Cardiac fibroblast (primary cell): Measurements from ENCODE around the gene LHFPL2.

Experiments
- DNase-seq, 2 donors: peaks; one replicate each; pipeline versions ENCODE4 v3.0.0 to v3.0.0-alpha.2; 2010; ENCODE audit warnings: low read depth in 2 of 2
- H3K4me3 ChIP-seq, 2 donors: replicated peaks in 1 of 2; 1 replicate in 1 of 2; 2 replicates in 1 of 2; pipeline ENCODE4 v1.5.1; 2011; ENCODE audit warnings: low read depth in 2 of 2, low read length in 2 of 2, mild to moderate bottlenecking in 2 of 2, moderate library complexity in 1 of 2
- TF ChIP-seq, protein P1 (sequence below): IDR thresholded peaks from one replicate; pipeline ENCODE4 v1.5.1; 2011; ENCODE audit warnings: low read depth, mild to moderate bottlenecking, low read length, inconsistent platforms

The LHFPL2 gene

GRCh38 chr5:78487846-78488245 is 160.7 kb downstream of the LHFPL2 start:
- no peak overlapping the region for H3K4me3 ChIP-seq
- TF ChIP-seq, protein P1, sequence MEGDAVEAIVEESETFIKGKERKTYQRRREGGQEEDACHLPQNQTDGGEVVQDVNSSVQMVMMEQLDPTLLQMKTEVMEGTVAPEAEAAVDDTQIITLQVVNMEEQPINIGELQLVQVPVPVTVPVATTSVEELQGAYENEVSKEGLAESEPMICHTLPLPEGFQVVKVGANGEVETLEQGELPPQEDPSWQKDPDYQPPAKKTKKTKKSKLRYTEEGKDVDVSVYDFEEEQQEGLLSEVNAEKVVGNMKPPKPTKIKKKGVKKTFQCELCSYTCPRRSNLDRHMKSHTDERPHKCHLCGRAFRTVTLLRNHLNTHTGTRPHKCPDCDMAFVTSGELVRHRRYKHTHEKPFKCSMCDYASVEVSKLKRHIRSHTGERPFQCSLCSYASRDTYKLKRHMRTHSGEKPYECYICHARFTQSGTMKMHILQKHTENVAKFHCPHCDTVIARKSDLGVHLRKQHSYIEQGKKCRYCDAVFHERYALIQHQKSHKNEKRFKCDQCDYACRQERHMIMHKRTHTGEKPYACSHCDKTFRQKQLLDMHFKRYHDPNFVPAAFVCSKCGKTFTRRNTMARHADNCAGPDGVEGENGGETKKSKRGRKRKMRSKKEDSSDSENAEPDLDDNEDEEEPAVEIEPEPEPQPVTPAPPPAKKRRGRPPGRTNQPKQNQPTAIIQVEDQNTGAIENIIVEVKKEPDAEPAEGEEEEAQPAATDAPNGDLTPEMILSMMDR = no peak
- DNase-seq = no peak

- H3K4me3 ChIP-seq = no peak overlapping the region
- DNase-seq = no peak
- TF ChIP-seq, protein P1 = no peak
Measured at GRCh38 chr5:78486218-78486617, 162.4 kb downstream of the LHFPL2 start.

DNA sequence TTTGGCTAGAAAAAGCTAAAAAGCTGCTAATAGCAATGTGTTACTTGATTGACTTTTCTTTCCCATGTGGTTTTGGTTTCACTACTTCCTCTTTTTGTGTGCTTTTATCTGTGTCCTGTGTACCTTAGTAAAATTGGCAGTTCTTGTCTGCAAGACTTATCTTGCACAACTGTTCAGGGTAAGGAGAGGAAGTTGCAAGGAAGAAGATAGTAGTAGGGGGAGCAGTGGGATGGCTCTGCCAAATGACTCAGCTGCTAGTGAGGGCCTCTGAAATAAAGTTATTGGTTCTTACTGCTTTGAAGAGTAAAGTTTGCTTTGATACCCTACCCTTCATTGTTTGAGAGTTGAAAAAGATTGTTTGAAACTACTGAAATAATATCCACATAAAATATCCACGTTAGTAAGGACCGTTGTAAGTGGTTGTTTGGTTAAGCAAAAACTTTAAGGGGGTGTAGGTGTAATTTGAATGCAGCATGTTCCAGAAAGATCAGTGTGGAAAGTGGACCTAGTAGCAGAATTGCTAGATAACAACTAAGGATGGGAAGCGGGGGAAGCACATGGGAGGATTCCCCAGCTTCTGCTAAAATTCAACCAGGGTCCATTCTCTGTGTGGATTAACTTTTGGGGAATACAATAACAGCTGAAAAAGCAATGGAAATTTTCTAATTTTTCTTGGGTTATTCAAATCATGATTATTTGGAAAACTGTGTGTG is 164.6 kb downstream of the LHFPL2 start:
- peak; percentile 78 to 82 for DNase-seq
- TF ChIP-seq, protein P1 = no peak
- H3K4me3 ChIP-seq = no peak overlapping the region

DNA sequence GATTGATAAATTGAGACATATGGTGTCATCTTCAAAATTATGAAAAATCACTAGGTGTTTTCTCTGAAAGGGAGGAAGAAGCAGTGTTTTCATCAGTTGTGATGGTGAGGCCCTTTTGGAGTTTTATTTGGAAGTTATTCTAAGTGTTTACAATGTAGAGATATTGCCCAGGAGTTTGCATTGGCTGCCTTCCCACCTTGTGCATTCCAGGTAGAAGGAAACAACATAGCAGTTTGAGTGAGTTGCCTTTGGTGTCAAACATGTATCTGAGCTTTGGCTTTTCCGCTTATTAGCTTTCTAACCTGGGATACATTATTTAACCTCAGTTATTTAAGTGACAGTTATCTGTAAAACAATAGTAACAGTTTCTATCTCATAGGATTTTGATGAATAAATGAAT is 165.6 kb downstream of the LHFPL2 start:
- TF ChIP-seq, protein P1 = no peak
- DNase-seq = no peak
- H3K4me3 ChIP-seq = no peak overlapping the region

DNA sequence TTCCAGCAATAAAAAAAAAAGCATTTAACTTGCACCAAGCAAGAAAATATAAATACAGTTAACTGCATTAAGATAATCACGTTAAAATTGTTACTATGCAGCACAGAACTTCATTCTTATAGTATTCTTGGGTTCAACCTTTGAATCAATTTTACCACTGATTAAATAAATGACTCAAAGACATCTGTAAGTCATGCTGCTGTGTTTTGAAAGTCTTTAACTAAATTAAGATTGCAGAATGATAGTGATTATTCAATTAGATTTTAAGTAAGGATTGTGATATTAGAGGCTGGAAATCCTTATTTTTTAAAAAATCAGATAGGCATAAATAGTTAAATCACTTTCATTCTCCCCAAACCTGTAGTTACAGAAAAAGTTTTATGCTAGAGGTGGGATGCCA is 171.8 kb downstream of the LHFPL2 start:
- TF ChIP-seq, protein P1 = no peak
- DNase-seq = no peak
- no peak overlapping the region for H3K4me3 ChIP-seq

DNA sequence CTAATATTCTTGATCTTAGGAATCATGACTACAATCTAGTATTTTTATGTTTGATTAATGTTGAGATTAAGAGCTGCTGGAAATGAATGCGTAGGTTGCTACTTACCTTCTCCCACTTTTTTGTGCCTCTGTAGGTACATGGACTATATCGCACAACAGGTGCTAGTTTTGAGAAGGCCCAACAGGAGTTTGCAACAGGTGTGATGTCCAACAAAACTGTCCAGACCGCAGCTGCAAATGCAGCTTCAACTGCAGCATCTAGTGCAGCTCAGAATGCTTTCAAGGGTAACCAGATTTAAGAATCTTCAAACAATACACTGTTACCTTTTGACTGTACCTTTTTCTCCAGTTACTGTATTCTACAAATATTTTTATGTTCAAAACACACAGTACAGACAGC is 173.2 kb downstream of the LHFPL2 start:
- no peak for DNase-seq
- no peak overlapping the region for H3K4me3 ChIP-seq
- TF ChIP-seq, protein P1 = no peak

DNA sequence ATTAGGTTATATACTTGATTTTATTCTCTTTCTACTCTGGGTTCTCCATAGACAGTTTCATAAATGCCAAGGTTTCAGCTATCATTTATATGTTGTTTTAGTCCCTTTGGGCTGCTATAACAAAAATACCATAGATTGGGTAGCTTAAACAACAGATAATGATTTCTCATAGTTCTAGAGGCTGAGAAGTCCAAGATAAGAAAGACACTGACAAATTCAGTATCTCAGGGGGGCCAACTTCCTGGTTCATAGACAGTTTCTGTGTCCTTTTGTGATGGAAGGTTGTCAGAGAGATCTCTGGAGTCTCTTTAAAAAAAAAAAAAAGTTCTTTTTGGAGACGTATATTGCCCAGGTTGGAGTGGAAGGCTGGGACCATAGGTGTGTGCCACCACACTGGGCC is 174.8 kb downstream of the LHFPL2 start:
- DNase-seq = no peak
- H3K4me3 ChIP-seq = no peak overlapping the region
- TF ChIP-seq, protein P1 = no peak
